G401.6 (cell line): ENCODE results near the gene C4orf50.

ENCODE experiments used
- FAIRE-seq: peaks from 2 replicates; lab custom pipeline; 2012; peaks lifted over from hg19 to GRCh38; lab: Jason Lieb, UNC

Gene C4orf50

DNA sequence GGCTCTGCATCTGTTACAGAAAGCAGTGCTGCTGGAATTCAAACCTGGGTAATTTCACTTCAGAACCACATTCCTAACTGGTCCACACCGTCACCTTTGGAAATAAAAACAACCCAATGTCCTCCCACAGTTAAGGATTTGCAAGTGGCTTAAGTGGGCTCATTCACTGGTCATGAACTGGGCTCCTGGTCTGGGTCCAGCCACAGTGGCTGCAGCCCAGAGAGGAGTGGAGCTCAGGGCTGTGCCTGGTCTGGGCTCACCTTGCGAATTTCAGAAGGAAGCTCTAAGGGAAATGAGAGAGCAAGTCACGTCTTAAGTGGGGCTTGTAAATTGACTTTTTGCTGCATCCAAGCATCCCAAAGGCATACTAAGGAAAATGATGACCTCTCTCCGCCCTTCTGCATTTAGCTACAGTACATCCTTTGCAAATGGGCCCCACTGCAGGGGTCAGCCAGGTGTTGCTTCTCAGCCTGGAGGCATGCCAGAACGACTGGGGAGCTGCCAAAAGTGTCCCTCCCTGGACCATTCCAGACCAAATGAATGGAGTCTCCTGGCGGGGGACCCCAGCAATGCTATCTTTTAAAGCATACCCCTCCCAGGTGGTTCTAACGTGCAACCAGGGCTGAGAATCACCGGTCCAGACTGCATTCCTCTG lies 99.8 kb downstream of the C4orf50 start:
- FAIRE-seq: no peak

DNA sequence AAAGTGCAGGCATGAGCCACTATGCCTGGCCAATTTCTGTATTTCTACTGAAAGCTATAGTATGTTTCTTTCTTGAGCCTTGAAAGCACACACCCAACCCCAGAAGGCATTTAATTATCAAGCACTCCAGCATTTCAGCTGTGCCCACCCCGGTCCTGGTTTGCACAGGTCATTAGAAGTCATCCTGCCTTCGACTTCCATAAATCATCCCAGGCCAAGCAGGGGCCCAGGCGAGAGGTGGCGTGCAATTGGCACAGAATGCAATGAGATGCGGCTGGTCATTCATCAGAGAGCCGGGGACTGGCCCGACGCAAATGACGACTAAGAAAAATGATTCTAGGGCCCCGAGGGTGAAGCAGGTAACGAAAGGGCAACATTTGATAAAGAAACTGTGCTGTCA lies 100.6 kb downstream of the C4orf50 start:
- FAIRE-seq: no peak

DNA sequence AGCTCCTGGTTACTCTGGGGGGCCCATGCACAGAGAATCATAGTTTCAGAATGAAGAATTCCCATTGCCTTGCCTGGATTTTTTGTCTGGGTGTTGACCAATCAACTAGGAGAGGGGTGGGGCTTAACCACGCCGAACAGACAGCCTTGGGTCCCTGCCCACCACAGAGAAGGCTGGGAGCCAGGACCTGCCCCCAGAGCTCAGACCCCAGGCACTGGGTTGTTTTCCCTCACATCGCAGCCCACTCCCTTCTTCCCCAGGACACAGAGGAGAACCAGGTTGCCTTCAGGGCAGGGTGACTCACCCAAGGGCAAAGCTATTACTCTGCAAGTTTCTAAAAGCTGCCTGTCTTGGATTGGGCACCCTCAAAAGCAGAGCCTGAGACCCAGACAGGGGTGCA lies 102.0 kb downstream of the C4orf50 start:
- FAIRE-seq: no peak

DNA sequence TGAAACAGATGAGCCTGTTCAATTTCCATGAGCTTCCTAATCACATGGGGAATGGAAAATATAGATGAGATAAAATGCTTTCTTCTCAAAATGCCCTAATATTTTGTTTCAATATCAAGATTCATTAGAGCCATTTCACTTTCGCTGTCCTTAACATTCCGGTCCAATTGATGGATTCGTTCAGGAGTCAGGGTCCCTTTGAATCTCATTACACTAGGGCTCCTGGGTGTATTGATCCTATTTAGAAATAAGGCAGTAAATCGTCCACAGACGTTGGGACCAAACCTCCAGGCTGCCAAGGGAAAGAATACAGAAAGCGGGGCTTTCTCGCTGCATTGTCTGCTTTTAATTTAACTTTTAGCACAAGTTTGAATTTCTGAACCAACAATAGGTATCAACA lies 104.8 kb downstream of the C4orf50 start:
- no peak for FAIRE-seq

DNA sequence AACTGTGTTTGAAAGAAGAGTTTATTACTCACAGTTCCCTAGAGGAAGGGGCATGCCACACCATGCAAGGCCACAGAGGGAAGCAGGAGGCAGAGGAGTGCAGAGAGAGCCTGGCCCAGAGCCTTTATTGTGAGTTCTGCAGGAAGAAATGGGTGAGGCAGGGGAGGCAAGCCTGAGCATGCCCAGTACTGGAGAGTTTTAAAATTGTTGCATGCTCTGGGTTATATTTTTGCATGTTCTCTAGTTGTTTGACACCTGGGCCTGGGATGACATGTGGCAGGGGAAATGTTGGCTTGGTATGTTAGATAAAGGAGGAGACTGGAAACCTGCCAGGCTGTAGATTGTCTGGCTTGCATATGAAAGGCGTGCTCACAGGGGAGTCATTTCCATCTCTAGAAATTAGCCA lies 105.6 kb downstream of the C4orf50 start:
- no peak for FAIRE-seq

DNA sequence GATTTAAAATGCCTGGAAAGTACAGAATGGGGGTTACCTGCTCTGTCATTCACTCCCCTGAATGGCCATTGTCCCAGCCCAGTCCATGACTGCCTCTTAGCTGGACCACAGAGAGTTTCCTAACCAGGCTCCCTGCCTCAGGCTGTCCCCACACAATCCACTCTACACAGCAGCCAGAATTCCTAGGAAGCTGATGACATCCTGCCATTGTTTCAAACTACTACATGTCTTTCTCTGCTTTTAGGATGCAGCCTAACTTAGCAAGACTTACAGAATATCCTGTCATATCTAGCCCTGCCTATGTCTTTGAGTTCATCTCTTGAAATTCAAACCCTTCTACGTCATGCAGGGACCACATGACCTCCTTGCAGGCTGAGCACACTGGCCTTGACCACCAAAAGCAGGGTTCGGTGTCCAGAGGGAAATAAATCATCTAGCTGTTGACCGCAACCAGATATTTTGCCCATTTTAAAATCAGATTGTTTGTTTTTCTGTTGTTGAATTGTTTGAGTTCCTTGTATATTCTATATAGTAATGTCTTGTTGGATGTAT lies 109.3 kb downstream of the C4orf50 start:
- FAIRE-seq: no peak

DNA sequence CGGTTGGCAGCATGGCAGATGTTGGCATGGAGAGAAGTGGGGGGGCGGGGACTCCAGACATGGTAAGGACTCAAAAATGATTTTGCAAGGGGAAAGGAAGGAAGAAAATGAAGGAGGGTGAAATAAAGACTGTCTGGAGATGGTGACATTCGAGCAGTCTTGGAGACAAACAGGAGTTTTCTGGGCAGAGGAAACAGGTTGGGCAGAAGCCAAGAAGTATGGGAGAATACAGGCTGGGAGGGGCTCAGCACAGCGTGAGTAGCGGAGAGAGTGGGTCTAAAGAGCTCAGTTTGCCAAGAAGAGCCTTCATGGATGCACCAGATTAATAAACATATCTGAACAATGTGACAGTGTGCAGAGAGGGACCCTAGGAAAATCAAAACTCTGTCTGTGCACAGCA lies 112.0 kb downstream of the C4orf50 start:
- no peak for FAIRE-seq

DNA sequence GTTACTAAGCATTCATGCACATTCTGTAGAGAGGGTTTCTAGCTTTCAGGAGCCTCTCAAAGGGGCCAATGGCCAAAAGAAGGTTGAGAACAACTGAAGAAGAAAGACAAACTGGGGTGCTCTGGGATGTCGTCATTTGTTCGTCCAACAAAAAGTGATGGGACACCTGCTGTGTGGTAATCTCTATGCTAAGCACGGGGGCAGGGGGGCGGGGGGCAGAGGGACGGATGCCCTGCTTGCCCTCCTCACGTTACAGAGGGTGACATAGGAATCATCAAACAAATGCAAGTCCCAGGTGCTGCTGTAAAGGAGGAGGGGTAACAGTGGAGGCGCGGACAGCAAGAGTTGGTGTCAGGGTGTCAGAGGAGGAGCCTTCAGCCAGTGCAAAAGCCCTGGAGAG lies 112.5 kb downstream of the C4orf50 start:
- no peak for FAIRE-seq

DNA sequence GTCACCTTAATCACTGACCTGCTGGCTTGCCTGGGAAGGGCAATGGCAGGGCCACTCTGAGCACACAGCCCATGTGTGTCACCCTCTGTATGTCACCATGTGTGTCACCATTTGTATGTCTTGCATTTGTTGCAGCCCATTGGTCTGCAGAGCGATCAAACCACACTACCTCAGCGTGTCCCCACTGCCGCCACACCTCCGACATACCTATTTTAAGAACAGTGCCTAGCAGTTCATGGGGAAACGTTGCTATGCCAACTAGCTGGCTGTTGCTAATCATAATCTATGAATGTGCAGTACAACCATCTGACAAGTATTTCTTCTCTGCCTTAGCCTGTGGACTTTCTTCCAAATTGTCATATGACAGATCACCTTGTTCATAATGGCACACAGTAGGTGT lies 117.4 kb downstream of the C4orf50 start:
- FAIRE-seq: no peak

DNA sequence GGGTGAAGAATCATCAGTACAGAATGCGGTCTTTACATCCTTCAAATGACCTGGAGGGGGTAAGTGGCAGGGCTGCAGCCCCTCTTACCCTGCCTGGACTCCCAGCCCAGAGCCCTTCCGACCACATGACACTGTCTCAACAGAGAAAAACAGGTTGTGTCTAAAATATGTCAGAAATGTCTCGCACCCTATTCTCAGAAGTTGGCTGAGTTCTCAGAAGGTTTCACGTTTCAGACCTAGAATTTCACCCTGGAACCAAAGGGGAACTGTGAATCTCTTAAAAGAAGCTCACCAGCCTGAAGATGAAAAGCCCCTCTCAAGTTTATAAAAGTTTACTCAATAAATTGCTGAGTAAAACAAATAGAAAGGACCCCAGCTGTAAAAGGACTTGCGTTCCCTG lies 118.3 kb downstream of the C4orf50 start:
- FAIRE-seq: no peak

DNA sequence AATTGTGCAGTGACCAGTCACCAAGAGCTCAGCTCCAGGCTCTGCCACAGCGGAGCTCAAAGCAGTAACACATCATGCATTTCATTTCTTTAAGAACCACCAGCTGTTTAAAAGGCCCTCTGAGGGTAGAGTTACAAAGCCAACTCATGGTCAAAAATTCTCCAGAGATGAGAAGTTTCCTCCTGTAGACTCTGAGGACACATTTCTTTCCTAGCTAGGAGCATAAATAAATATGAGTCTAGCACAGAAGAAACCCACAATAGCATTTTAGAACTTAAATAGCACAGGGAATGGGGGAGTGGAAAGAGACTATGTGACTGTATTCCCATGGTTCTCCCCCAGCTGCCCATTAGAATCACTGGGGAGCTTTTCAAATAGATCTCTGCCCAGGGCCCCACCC lies 118.8 kb downstream of the C4orf50 start:
- no peak for FAIRE-seq

DNA sequence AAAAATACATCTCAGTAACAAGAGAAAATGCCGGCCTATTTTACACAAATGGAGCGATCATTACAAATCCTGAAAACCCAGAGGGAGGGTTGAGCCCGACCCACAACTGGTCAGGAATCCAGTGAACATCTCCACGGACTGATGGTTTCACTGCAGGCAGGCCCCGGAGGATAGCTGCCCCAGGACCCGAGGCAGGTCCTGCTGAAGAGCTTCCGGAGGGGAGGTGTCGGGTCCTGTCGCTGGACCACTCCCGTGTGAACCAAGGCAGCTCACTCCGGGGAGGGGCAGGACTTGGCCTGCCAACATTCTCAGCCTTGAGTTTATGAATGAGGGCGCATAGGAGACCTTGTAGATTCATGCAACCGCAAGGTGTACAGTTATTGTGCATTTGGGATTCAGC lies 120.6 kb downstream of the C4orf50 start:
- FAIRE-seq: no peak

DNA sequence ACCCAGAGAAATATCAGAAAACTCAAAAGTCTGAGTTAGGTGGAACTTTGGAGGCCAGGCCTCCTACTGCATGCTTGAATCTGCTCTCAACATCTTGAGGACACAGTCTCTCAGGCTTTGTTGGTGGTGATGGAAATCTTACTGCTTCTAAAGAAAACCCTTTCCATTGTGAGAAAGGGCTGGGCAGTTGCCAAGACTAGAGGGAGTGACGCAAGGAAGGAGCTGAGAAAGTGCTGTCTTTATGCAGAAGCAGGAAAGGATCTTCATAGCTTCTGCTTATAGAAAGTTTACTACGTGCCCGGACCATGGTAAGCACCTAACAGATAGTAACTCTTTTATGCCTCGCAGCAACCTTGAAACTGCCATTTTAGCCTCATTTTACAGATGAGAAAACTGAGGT lies 122.9 kb downstream of the C4orf50 start:
- FAIRE-seq: no peak

DNA sequence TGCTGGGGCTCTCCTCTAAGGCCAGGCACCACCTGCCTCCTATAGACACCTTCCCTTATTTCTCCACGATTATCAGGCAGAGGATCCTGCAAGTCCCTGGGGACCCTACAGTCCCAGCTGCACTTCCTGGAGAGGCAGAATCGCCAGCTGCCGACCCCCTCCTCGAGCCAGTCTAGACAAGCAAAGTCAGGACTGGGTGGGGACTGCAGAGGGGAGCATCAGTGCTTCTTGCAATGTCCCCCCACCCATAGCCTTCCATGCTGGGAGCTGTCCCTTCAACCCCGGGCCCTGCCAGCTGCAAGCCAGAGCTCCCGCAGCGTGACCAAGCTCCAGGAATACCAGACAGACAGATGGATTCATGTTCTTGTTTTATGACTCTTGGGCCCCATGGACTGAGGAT lies 124.0 kb downstream of the C4orf50 start:
- no peak for FAIRE-seq

DNA sequence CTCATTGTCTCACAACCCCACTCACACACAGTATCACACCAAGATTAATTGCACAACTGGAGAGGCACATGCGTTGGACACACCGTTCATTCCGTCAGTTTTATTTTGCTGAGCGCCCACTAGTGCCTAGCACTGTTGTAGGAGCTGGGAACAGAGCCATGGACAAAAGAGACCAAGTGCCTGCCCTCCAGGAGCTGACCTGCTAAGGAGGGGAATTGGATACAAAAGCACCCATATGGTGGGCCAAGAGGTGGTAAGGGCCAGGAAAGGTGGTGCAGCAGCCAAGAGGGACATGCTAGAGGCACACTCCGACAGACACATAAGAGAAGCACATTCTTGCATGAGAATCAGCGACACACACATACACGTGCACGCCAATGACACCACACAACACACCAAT lies 124.6 kb downstream of the C4orf50 start:
- FAIRE-seq: no peak

DNA sequence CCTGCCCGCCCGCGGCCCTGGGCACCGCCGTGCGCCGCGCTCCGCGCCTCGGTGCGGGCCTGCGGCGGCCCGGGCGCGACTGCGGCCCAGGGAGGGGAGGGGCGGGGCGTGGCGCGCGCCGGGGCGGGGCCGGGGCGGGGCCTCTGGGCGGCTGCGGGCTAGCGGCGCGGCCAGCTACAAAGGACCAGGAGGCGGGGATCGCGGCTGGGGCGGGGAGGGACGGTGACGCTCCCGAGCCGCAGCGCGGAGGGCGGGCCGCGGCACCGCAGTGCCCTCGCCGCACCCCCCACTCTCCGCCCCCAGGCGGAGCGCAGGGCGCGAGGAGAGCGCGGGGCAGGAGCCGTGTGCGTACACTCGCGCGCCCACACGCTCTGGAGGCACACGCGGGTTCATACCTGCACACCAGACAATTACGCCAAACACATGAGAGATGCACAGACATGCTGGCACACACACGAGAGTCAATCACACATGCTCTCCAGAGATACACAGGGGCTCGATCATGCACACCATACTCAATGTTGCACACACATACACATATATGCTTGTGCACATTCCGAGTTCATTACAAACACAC lies 125.1 kb downstream of the C4orf50 start, which contains the start of gene CRMP1:
Gene CRMP1, minus strand, starts transcription at position 83 of the 577 bp plus-strand sequence. CDS start 117 bp downstream, outside the sequence.
- no peak for FAIRE-seq

DNA sequence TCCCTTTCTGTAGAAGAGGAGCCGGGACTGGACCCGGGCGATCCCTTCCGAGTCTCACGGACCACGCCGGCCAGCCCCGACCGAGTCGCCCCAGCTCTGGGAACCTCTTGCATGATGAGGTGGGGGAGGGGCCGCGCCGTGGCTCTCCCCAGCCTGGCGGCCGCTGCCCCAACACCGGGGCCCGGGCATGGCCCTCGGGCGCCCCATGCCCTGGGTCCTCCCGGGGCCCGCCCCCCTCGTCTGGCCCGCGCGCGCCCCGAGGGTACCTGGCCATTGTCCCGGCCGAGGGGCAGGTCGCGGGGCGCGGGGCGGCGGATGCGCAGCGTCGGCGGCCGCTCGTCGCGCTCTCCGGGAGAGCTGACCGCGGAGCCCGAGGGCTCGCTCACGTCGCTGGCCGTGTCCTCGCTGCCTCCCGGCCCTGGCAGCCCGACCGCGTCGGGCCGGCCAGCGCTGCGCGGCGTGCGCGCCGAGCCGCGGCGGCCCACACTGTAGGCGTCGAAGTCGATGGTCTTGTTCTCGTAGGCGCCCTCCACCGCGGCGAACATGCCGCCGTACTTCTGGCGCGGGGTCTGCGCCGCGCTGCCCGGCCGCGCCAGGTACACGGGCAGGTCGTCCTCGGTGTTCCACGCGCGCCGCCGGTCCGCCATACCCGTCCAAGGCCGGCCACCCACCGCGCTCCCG lies 125.8 kb downstream of the C4orf50 start:
- FAIRE-seq: no peak

DNA sequence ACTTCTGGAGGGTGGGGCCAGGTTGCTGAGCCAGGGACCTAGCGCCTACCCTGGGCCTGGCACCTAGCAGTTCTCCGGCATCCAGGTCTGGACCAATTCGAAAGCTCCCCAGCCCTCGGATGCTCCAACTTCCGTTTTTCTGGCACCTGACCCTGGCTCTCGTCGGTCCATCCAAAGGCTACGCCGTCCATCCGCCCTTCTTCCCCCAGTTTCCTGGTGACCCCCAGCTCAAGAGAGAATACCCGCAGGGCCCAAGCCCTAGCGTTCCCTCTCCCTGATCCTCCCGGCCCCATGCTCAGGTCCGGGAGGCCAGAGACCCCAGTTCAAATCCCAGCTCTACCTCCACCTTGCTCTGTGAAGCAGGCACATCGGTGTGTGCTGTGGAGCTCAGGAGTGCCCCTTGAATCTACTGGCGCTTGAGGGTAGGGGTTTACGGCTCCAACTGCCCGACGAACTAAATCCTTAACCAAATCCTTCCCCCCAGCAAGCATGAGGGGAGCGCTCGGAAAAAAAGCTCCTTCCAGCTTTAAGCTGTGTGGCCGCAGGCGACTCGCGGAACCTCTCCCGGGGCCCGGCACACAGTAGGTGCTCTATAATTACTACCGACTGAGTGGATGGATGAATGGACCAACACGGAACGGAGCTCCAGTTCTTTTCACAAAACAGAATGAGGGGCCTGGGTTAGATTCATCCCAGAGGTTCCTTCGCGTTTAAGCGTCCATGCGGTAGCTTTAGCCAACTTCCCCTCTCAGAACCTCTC lies 126.5 kb downstream of the C4orf50 start:
- FAIRE-seq: no peak

DNA sequence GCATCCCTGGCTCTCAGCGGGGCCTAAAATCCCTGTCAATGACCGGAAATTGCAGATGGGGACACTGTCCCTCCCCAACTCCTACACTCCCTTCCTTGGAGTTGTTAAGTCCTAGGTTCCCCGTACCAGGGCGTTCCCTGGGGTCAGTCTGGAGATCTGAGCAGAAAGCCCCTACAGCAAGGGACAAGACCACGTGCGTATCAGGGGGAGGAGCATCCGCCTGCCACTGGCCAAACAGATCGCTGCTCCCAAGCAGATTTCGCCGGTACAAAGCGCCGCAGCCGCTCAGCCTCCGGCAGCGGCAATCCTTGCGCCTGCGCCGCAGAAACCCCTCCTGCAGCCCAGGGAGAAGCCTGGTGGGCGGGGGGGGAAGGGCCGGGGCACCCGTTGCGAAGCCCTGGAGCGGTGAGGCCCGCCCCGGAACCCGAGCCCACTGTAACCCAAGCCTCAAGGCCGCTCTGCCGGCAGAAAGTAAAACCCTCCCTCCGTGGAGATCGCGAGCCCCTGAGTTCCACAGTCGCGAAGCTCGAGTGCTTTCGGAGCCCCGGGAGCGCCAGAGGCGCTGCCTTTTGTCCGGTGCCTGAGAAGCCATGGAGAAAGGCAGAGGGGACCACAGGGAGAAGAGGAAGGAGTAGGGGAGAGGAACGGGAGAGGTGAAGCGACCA lies 128.0 kb downstream of the C4orf50 start:
- no peak for FAIRE-seq

DNA sequence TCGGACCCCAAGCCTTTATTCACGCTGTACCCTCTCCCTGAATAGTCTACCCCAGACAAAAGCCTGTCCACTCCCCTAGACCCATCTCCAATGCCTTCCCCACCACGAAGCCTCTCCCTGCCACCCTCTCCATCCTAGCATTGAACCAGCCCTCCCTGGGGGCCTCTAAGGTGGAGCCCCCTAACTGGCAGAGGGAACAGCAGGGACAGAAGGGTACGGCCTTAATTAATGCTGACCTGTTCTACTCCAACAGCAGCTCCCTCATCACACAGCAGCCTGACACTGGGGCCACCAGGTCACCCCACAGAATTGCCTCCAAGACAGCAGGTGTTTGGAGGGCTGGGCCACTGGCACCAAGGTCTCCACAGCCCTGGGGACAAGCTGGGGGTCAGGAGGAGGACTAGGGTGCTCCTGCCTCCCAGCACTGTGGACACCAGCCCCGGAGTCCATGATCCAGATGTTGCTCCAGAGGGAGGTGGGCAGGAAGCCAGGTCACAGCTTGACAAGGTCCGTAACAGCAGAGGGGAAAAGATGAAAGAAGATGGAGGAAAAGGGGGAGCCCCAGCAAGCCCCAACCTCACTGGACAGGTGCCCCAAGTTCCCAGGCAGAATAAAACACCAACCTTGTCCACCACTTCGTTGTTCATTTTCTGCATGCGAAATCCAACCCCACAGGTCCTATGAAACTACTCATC lies 129.1 kb downstream of the C4orf50 start:
- no peak for FAIRE-seq

DNA sequence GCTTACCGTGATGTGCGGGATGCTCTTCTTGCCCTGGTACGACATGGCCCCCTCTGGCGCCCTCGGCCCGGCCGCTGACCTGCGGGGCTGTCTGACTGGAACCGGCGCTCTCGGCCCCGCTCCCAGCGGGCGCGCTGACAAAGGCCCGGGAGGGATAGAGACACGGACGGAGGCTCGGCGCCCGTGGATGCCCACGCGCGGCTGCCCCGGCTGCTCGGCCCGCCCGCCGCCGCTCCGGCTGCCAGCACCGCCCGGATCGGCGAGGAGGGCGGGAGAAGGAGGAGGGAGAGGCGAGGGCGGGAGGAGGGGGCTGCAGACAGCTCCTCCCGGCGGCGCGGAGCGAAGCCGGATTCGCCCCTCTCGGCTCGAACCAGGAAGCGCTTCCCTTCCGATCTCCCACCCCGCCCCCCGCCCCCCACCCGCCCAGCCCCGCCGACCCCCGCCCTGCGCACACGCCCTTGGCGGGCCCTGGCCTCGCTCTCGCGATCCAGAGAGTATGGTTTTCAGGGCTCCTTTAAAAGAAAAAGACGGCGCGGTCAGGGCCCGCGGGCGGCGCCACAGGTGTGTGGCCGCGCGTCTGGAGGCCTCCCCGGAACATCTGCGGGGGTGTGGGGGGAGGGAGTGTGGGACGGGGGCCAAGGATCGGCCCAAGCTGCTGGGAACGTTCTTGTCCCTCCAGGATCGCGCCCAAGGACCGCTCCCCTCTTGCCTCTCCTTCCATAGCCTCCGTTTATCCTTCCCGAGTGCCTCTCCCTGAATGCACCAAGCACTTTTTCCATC lies 129.8 kb downstream of the C4orf50 start:
- no peak for FAIRE-seq
